ENCODE results near the gene CACNA2D3.

GRCh38 chr3:54549607-54550220 is 427.4 kb downstream of the CACNA2D3 start:
- TF ChIP-seq EZH2phosphoT487 (IDR thresholded peaks at IDR 0.05; ENCODE audit: insufficient read depth, low read depth) (no peak), EZH2 (IDR thresholded peaks at IDR 0.05; ENCODE audit: insufficient read depth, poor library complexity, severe bottlenecking) (no peak)
